AG04450 (cell line): ENCODE data around the gene COPS7A. TPM values are rescaled to one million over a fixed set of nuclear protein-coding genes. Genes with fewer than 3 reads are reported as not detected.

ENCODE experiments used
- CTCF ChIA-PET: fragments of 300-600, 350-600 bp; formaldehyde crosslinking; extraction: SDS; loops from one replicate; lab custom pipeline; 2022; ENCODE audit warnings: antibody characterized with exemption, inconsistent platforms; lab: Charles Lee
- POLR2A ChIA-PET: fragments of 350-600 bp; formaldehyde crosslinking; extraction: SDS; loops from one replicate; lab custom pipeline; 2021; ENCODE audit warnings: antibody characterized with exemption, inconsistent platforms; lab: Yijun Ruan, JAX
- DNase-seq: peaks from one replicate; pipeline ENCODE4 v3.0.0-alpha.2; 2011; ENCODE audit warnings: low read depth, low spot score
- H3K27ac ChIP-seq: one replicate; pipeline ENCODE4 v1.5.1; 2012; ENCODE audit warnings: low read depth, low read length, control low read depth
- H3K27me3 ChIP-seq: one replicate; pipeline ENCODE4 v1.6.0; 2012; ENCODE audit warnings: low read length; ENCODE audit not compliant: control insufficient read depth, insufficient read depth
- H3K4me3 ChIP-seq: 2 replicates; pipeline ENCODE4 v1.5.1; 2011; ENCODE audit warnings: mild to moderate bottlenecking, low read depth, low read length, control low read depth
- H3K9me3 ChIP-seq: 2 replicates; pipeline ENCODE4 v1.5.1; 2012; ENCODE audit warnings: low read length; ENCODE audit not compliant: control insufficient read depth, insufficient read depth
- polyA plus RNA-seq: library from polyadenylated mRNA; depleted of rRNA; stranded (reverse); fragments of >200 nt; gene quantifications from 2 replicates; pipeline ENCODE4 v1.2.3, GENCODE V29; 2011
- TF ChIP-seq, protein P1 (sequence below): IDR thresholded peaks from 2 replicates; pipeline ENCODE4 v1.5.1; 2011; ENCODE audit warnings: low read depth, low read length, control low read depth, inconsistent platforms

COPS7A gene
- polyA plus RNA-seq, 1 experiment: 93.2 TPM

DNA sequence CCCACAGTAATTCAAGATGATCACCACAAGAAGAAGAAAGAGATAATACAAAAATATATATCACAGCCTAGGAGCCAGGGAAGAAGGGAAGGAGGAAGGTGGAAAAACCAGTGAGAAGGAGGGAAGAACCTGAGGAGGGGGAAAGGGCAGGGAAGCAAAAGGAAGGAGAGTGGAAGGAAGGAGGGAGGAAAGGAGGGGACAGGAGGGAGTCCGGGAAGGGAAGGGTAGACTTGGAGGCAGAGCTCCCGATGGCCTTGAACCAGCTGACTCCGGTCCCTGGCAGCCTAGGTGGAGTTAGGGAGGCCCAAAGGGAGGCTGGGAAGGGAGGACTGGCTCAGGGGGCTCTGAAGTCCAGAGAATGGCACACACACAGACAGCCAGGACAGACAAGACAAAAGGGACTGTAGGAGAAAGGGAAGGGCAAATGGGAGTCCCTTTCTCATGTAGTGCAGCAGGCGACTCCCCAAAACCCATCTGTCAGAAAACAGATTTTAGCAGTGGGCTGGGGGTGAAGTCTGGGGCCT is 30.0 kb upstream of the COPS7A start:
- ChIA-PET CTCF (no interaction called here), POLR2A (no interaction called here)
- no peak for DNase-seq
- H3K9me3 ChIP-seq: no peaks in the 10 kb centered on the region
- no peaks in the 10 kb centered on the region for H3K27me3 ChIP-seq
- H3K4me3 ChIP-seq: no peak overlapping the region
- no peak overlapping the region for H3K27ac ChIP-seq
- TF ChIP-seq, protein P1, sequence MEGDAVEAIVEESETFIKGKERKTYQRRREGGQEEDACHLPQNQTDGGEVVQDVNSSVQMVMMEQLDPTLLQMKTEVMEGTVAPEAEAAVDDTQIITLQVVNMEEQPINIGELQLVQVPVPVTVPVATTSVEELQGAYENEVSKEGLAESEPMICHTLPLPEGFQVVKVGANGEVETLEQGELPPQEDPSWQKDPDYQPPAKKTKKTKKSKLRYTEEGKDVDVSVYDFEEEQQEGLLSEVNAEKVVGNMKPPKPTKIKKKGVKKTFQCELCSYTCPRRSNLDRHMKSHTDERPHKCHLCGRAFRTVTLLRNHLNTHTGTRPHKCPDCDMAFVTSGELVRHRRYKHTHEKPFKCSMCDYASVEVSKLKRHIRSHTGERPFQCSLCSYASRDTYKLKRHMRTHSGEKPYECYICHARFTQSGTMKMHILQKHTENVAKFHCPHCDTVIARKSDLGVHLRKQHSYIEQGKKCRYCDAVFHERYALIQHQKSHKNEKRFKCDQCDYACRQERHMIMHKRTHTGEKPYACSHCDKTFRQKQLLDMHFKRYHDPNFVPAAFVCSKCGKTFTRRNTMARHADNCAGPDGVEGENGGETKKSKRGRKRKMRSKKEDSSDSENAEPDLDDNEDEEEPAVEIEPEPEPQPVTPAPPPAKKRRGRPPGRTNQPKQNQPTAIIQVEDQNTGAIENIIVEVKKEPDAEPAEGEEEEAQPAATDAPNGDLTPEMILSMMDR: no peak

DNA sequence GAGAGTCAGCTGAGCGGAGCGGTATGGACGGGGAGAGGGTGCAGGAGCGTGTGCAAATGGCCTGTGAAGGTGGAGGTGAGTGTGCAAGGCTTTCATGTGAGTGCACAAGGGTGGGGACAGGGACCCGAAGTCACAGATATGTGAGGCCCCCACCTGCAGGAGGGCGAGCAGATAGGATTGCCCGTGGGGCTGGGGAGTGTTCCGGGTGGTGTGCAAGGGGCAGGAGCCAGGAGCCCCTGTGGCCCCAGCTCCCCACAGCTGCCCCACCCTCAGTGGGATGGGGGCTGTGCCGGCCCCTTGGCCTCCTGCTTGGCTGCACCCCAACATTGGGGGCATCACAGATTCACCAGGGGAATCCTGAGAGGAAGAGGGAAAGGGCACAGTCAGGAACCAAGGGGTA is 29.1 kb upstream of the COPS7A start:
- no peak for DNase-seq
- TF ChIP-seq, protein P1: no peak
- POLR2A ChIA-PET: no interaction called here
- H3K27ac ChIP-seq: no peak overlapping the region
- H3K4me3 ChIP-seq: no peak overlapping the region
- H3K9me3 ChIP-seq: no peaks in the 10 kb centered on the region
- CTCF ChIA-PET: no interaction called here
- H3K27me3 ChIP-seq: no peaks in the 10 kb centered on the region

DNA sequence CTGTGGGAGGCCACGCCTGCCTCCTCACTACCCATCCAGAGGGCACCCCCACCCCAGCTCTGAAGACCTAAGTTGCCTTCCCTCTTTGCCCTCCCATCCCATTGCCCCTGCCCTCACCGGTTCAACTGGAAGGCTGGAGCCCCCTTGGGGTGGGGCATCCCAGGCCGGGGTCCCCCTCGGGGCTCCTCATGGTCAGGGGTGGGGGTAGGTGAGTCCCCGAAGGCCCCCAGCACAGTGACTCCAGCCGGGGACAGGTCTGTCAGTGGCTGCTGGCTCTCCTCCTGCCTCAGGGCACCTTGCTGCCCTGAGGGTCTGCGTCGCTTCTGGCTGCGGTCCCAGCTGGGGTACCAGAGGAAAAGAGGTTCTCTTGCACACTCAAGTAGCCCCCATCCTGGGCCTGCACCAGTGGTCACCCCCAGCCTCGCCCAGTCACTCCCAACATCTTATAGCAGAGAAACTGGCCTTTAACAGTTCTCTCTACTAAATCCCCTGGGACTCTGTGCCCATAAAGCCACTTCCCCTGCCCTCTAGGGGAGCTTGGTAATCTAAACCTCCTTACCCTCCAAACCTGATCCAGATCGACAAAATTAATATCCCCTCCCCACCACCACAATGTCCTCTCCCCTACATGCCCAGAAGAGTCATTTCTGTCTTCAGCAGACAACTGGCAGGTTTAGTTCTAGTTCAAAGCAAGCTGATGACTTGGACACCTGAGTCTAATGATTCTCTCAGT is 28.4 kb upstream of the COPS7A start:
- CTCF ChIA-PET: interaction anchor here (1.3 kb wide), 1 partner anchor 142 kb away, joined by 7 read pairs; no protein-coding TSS in a partner anchor
- Histone ChIP-seq H3K9me3 (no peaks in the 10 kb centered on the region), H3K27me3 (no peaks in the 10 kb centered on the region), H3K4me3 (no peak overlapping the region), H3K27ac (no peak overlapping the region)
- DNase-seq: no peak
- POLR2A ChIA-PET: no interaction called here
- TF ChIP-seq, protein P1: no peak

DNA sequence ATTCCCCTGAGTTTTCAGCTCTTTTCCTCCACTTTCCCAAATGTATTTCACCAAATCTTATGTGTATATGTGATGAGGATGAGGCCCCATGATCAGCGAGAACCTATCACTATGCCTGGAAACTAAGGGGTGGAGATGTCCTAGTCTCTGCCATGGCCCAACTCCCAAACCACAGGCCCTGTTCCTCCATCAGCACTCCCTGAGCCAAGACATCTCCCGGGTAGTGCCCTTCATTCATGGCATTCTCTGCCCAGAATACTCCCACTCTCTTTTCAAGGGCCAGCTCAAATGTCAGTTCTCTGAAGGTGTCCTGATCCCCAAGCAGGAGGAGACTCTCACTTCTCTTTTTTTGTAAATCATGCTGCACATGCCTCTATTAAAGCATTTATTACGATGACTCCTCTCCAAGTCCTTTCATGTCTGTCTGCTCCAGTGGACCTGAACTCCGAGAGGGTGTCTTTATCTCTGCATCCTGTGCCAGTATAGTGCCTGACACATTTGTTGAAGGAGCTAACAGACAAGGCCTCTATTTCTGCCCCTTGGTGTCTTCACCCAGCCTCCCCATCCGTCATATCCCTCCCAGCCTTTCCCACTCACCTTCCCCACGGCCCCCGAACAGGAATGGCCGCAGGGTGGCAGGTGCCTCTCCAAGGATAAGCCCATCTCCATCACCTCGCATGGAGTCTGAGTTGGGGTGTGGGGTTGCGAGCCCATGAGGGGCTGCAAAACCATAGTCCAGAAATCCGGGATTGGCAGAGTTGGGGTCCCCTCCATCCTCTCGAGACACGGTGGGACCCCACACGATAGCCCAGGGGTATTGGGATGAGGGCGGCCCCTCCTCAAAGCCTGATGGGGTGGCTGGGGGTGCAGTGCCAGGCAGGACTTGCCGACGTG is 26.9 kb upstream of the COPS7A start:
- no peak for DNase-seq
- ChIA-PET POLR2A (interaction anchor here (0.6 kb wide), 2 partner anchors 27 to 28 kb away, joined by 3 to 12 read pairs; partner anchors contain the start of gene COPS7A), CTCF (interaction anchor here (0.5 to 1.3 kb wide), 2 partner anchors 13 to 143 kb away, joined by 4 to 7 read pairs; no protein-coding TSS in a partner anchor)
- Histone ChIP-seq H3K9me3 (no peaks in the 10 kb centered on the region), H3K27me3 (no peaks in the 10 kb centered on the region), H3K4me3 (no peak overlapping the region), H3K27ac (no peak overlapping the region)
- TF ChIP-seq, protein P1: no peak
